Right cardiac atrium (tissue), 5 donors: Measurements from ENCODE around the gene PFKFB3. TPM values are rescaled to one million over a fixed set of nuclear protein-coding genes. Genes with fewer than 3 reads are reported as not detected.

Source experiments
- ATAC-seq, 2 donors: fragments of 200-7000 bp; cut with Tn5 transposase; one replicate each; pipeline versions ENCODE4 v1.8.0 to v1.9.1; 2020; ENCODE audit warnings: moderate library complexity in 2 of 2, mild to moderate bottlenecking in 1 of 2
- DNase-seq, 3 donors: peaks; one replicate each; pipeline ENCODE4 v3.0.0-alpha.2; 2020
- H3K27ac ChIP-seq: one replicate; pipeline ENCODE4 v1.5.1; 2013; ENCODE audit warnings: mild to moderate bottlenecking, low read length, control low read depth, moderate library complexity
- H3K27me3 ChIP-seq: one replicate; pipeline ENCODE4 v1.6.1; 2013; ENCODE audit not compliant: control insufficient read depth, insufficient read depth
- H3K4me1 ChIP-seq: one replicate; pipeline ENCODE4 v1.6.1; 2013; ENCODE audit warnings: low read length; ENCODE audit not compliant: control insufficient read depth, insufficient read depth
- H3K4me3 ChIP-seq: one replicate; pipeline ENCODE4 v1.5.1; 2013; ENCODE audit warnings: low read length, control low read depth
- H3K9me3 ChIP-seq: one replicate; pipeline ENCODE4 v1.6.1; 2013; ENCODE audit warnings: low read length; ENCODE audit not compliant: control insufficient read depth
- WGBS: extraction: QIAGEN DNeasy Blood & Tissue Kit; methylation state at CpG from one replicate; pipeline ENCODE4 v1.1.7; 2013; 5-methylcytosine and 5-hydroxymethylcytosine counted together
- intact Hi-C, 4 donors: fragments of 100-400 bp; cut with DNase I; formaldehyde crosslinking; loops; one replicate each; pipeline versions ENCODE4 v1.11.0 to v1.14.0; 2022 to 2023
- polyA plus RNA-seq: library from polyadenylated mRNA; stranded (reverse); fragments of 200-250 nt; gene quantifications from one replicate; pipeline ENCODE4 v1.2.3, GENCODE V29; 2013
- total RNA-seq, 4 donors: library from RNA; stranded (reverse); fragmentation: NEBNext Ultra II Directional; extraction: Animal tissue kit (Norgen Biotek cat#: 25700); gene quantifications; one replicate each; pipeline ENCODE4 v1.2.1, GENCODE V29; 2021
- donor health status: healthy with polysubstance abuse.
- donor health status: DM: no; HTN: yes; CAD: no.
- donor health status: DM: no; HTN: no; CAD: no.
- donor health status: DM: no; HTN: yes; CAD: no; lungs with severe emphysema.
- donor health status: DM: yes; HTN: yes; CAD: no.

The PFKFB3 gene
- total and polyA plus RNA-seq, 5 donors, result 10.5 to 15.1 (median 11.7) TPM

DNA sequence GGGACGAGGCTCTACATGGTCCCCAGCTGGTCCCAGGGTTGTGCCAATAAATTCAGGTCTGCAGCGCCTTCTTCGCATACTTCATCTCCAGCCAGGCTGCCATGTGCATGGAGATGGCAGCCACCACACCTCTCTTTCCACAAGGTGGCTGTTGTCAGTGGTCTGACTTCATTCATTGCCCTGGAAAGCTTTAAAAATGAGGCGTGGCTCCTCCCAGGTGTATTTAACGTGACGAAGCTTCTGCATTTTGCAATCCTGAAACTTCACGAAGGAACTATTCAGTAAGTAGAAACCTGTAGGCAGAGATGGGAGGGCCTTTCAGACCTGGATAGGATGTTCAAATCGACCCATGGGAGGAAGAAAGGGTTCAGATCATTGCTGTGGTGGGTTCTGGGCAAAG, 53.7 kb downstream of the PFKFB3 start:
- Histone ChIP-seq H3K4me1 (no peaks in the 10 kb centered on the region), H3K27me3 (no peaks in the 10 kb centered on the region), H3K27ac (no peak overlapping the region), H3K9me3 (no peaks in the 10 kb centered on the region), H3K4me3 (no peak overlapping the region)
- no peak for DNase-seq
- intact Hi-C loops, result no loop called here
- WGBS, result 93% methylated on average over 8 of the region's 8 CpGs
- ATAC-seq, result no peak

- H3K27ac ChIP-seq, result no peak overlapping the region
- DNase-seq, result no peak
- no peaks in the 10 kb centered on the region for H3K27me3 ChIP-seq
- no peak for ATAC-seq
- intact Hi-C loops, result no loop called here
- H3K4me3 ChIP-seq, result no peak overlapping the region
- H3K9me3 ChIP-seq, result no peaks in the 10 kb centered on the region
- no peaks in the 10 kb centered on the region for H3K4me1 ChIP-seq
Measured at GRCh38 chr10:6259153-6259552, 56.4 kb downstream of the PFKFB3 start.

DNA sequence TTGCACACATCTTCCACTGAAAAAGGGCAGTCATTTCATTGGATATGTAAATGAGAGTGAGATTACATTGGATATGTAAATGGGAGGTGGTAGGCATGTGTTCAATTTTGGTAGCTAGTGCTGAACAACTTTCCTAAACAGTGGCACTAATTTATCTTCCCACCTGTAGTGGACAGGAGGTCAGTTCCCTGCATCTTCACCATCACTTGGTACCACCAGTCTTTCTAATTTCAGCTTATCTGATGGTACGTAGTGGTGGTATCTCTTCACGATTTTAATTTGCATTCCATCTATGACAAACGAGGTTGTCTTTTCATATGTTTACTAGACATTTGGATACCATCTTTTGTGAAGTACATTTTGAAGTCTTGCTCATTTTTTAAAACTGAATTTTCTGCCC, 58.1 kb downstream of the PFKFB3 start:
- WGBS, result 85% methylated on average over 3 of the region's 3 CpGs
- Histone ChIP-seq H3K9me3 (no peaks in the 10 kb centered on the region), H3K4me3 (no peak overlapping the region), H3K27me3 (no peaks in the 10 kb centered on the region), H3K4me1 (no peaks in the 10 kb centered on the region), H3K27ac (no peak overlapping the region)
- intact Hi-C loops, result no loop called here
- ATAC-seq (no peak), DNase-seq (no peak)

DNA sequence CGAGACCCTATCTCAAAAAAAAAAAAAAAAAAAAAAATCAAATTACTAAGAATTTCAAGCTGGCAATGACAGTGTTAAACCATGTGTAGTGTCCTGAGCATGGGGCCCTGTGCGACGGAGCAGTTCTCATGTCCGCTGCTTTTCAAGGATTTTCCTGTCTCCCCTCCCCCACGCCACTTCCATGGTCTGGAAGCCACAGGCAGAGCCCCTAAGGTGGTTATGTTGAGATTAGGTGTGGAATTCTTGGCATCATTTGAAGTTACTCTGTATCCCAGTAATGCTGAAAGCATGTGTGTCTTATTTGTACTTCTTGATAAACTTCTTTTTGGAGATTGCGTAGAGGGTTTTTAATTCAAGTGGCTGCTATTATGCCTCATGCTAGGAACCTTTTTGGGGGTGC, 65.2 kb downstream of the PFKFB3 start:
- Histone ChIP-seq H3K27ac (no peak overlapping the region), H3K4me1 (no peaks in the 10 kb centered on the region), H3K4me3 (no peak overlapping the region), H3K27me3 (no peaks in the 10 kb centered on the region), H3K9me3 (no peaks in the 10 kb centered on the region)
- intact Hi-C loops, result no loop called here
- no peak for ATAC-seq
- WGBS, result 43% methylated on average over 6 of the region's 6 CpGs
- no peak for DNase-seq

GRCh38 chr10:6269432-6269831, 66.7 kb downstream of the PFKFB3 start:
- DNase-seq (no peak), ATAC-seq (no peak)
- Histone ChIP-seq H3K27me3 (no peaks in the 10 kb centered on the region), H3K27ac (no peak overlapping the region), H3K9me3 (no peaks in the 10 kb centered on the region), H3K4me3 (no peak overlapping the region), H3K4me1 (no peaks in the 10 kb centered on the region)
- intact Hi-C loops, result no loop called here
- 70% methylated on average over 2 of the region's 2 CpGs for WGBS

GRCh38 chr10:6269953-6270867, 67.5 kb downstream of the PFKFB3 start:
- intact Hi-C loops, result no loop called here
- Histone ChIP-seq H3K4me3 (no peak overlapping the region), H3K4me1 (no peaks in the 10 kb centered on the region), H3K27me3 (no peaks in the 10 kb centered on the region), H3K9me3 (no peaks in the 10 kb centered on the region), H3K27ac (no peak overlapping the region)
- WGBS, result 89% methylated on average over 20 of the region's 20 CpGs
- DNase-seq (no peak), ATAC-seq (no peak)

- intact Hi-C loops, result no loop called here
- Histone ChIP-seq H3K27me3 (no peaks in the 10 kb centered on the region), H3K27ac (no peak overlapping the region), H3K4me1 (no peaks in the 10 kb centered on the region), H3K4me3 (no peak overlapping the region), H3K9me3 (no peaks in the 10 kb centered on the region)
- 73% methylated on average over 7 of the region's 7 CpGs for WGBS
- DNase-seq, result no peak
- ATAC-seq, result no peak
Measured at GRCh38 chr10:6270951-6271350, 68.2 kb downstream of the PFKFB3 start.

DNA sequence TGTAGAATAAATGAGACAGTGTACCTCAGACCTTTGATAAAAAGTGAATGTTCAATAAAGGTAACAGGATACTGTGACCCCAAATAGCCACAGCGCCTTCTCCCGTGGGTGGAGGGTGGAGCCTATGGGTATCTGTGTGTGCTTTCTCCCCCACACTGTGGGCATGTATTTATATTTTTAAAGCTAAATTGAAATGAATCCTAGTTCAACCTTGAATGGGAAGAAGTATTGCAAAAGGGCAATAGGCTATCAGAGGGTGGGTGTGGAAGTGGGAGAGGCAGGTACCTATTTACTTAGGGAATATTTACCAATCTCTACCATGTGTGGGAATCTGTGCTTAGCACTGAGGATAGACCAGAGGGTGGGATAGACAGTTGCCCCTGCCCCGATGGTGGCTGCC, 68.9 kb downstream of the PFKFB3 start:
- no peaks in the 10 kb centered on the region for H3K9me3 ChIP-seq
- WGBS, result 86% methylated on average over 3 of the region's 3 CpGs
- ATAC-seq (no peak), DNase-seq (no peak)
- intact Hi-C loops, result no loop called here
- H3K27me3 ChIP-seq, result no peaks in the 10 kb centered on the region
- no peak overlapping the region for H3K27ac ChIP-seq
- no peaks in the 10 kb centered on the region for H3K4me1 ChIP-seq
- H3K4me3 ChIP-seq, result no peak overlapping the region

DNA sequence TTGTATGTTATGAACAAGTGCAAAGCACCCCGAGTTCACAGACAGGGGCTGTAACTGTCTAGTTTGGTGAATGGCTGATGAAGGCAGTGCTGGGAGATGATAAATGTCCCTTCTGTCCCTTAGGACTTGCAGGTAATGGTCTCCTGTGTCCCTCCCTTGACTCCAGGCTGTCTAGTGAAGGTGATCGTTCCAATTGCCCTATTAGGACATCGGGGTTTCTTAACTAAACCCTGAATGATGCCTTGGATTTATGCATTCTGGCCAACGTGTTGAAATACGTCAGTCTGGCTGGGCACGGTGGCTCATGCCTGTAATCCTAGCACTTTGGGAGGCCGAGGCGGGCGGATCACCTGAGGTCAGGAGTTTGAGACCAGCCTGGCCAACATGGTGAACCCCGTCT, 69.4 kb downstream of the PFKFB3 start:
- intact Hi-C loops, result no loop called here
- Histone ChIP-seq H3K4me3 (no peak overlapping the region), H3K27ac (no peak overlapping the region), H3K27me3 (no peaks in the 10 kb centered on the region), H3K9me3 (no peaks in the 10 kb centered on the region), H3K4me1 (no peaks in the 10 kb centered on the region)
- ATAC-seq (no peak), DNase-seq (no peak)
- 93% methylated on average over 10 of the region's 10 CpGs for WGBS

DNA sequence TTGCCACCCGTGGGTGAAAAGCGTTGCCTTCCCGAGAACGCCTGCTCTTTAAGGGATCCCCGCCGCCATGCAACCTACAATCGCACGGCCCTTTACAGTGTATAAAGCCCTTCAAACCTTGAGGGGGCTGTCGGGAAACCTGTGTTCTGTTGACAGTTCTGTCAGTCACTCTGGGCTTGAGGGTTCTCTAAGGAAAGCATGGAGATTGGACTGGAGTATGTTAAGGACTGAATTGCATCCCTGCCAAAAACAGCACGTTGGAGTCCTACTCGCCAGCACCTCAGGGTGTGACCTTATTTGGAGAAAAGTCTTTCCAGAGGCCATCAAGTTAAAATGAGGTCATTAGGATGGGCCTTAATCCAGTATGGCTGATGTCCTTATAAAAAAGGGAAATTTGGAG, 70.6 kb downstream of the PFKFB3 start:
- Histone ChIP-seq H3K27me3 (no peaks in the 10 kb centered on the region), H3K4me1 (no peaks in the 10 kb centered on the region), H3K27ac (no peak overlapping the region), H3K4me3 (no peak overlapping the region), H3K9me3 (no peaks in the 10 kb centered on the region)
- intact Hi-C loops, result no loop called here
- no peak for DNase-seq
- peak in 1 of 2 donors; percentile 38 for ATAC-seq
- WGBS, result 82% methylated on average over 11 of the region's 11 CpGs

DNA sequence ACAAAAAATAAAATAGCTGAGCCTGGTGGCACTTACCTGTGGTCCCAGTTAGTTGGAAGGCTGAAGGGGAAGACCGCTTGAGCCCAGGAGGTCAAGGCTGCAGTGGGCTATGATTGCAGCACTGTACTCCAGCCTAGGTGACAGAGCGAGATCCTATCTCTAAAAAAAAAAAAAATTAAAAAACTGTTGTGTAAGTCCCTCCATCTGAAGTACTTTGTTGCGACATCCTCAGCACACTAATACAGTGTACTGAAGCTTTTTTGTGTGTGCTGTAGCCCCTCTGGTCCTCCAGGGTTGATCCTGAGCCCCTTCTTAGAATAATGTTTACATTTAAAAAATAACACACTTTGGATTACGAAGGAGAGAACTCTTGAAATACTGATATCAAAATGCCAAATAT, 71.3 kb downstream of the PFKFB3 start:
- Histone ChIP-seq H3K27ac (no peak overlapping the region), H3K4me3 (no peak overlapping the region), H3K4me1 (no peaks in the 10 kb centered on the region), H3K27me3 (no peaks in the 10 kb centered on the region), H3K9me3 (no peaks in the 10 kb centered on the region)
- ATAC-seq, result no peak
- intact Hi-C loops, result no loop called here
- 91% methylated on average over 4 of the region's 4 CpGs for WGBS
- DNase-seq, result no peak

- 94% methylated on average over 7 of the region's 7 CpGs for WGBS
- DNase-seq (no peak), ATAC-seq (no peak)
Measured at GRCh38 chr10:6274484-6274883, 71.8 kb downstream of the PFKFB3 start.

More at GRCh38 chr10:6274484-6274883, 71.8 kb downstream of the PFKFB3 start:
- H3K27me3 ChIP-seq, result no peaks in the 10 kb centered on the region
- H3K4me3 ChIP-seq, result no peak overlapping the region
- intact Hi-C loops, result no loop called here
- no peak overlapping the region for H3K27ac ChIP-seq
- H3K9me3 ChIP-seq, result no peaks in the 10 kb centered on the region
- H3K4me1 ChIP-seq, result no peaks in the 10 kb centered on the region
